WTC11 (cell line): Measurements from ENCODE around the gene COL20A1. TPM values are rescaled to one million over a fixed set of nuclear protein-coding genes. Genes with fewer than 3 reads are reported as not detected.

Source experiments
- ATAC-seq: fragments of 200-7000 bp; cut with Tn5 transposase; 2 replicates; pipeline ENCODE4 v1.10.0; 2021; ENCODE audit warnings: mild to moderate bottlenecking, moderate library complexity
- CTCF ChIA-PET: fragments of 300-600 bp; sonication (Branson Sonifier 250); formaldehyde crosslinking; loops from one replicate; lab custom pipeline; 2021; ENCODE audit warnings: antibody characterized with exemption; lab: Charles Lee
- POLR2A ChIA-PET: fragments of 350-600 bp; sonication (Branson Sonifier 250); formaldehyde crosslinking; loops from one replicate; lab custom pipeline; 2021; ENCODE audit warnings: antibody characterized with exemption; lab: Charles Lee
- DNase-seq: peaks from one replicate; pipeline ENCODE4 v3.0.0; 2021; ENCODE audit warnings: low spot score
- H3K27ac Mint-ChIP-seq: 2 replicates; pipeline ENCODE4 v1.8.0; 2021; ENCODE audit warnings: mixed read lengths
- H3K27me3 Mint-ChIP-seq: 2 replicates; pipeline ENCODE4 v1.8.0; 2021; ENCODE audit warnings: low read depth, mild to moderate bottlenecking, moderate library complexity, mixed read lengths
- H3K36me3 Mint-ChIP-seq: 2 replicates; pipeline ENCODE4 v1.8.0; 2021; ENCODE audit warnings: mixed read lengths
- H3K4me1 Mint-ChIP-seq: 2 replicates; pipeline ENCODE4 v1.8.0; 2022; ENCODE audit warnings: mixed read lengths
- H3K4me3 Mint-ChIP-seq: 2 replicates; pipeline ENCODE4 v1.8.0; 2021; ENCODE audit warnings: mild to moderate bottlenecking, moderate library complexity, mixed read lengths
- H3K9me3 Mint-ChIP-seq: 2 replicates; pipeline ENCODE4 v1.8.0; 2021; ENCODE audit warnings: mixed read lengths
- ATF1 ChIP-seq: sonication (generic); formaldehyde crosslinking; IDR thresholded peaks from 2 replicates; pipeline ENCODE4 v1.8.1; 2023; ENCODE audit warnings: mild to moderate bottlenecking, moderate library complexity, missing genetic modification reagents
- ATF6 ChIP-seq: sonication (generic); formaldehyde crosslinking; IDR thresholded peaks from 2 replicates; pipeline ENCODE4 v1.8.1; 2023; ENCODE audit warnings: mild to moderate bottlenecking, missing genetic modification reagents
- CTCF ChIP-seq: fragments of 200-600 bp; IDR thresholded peaks from 2 replicates; pipeline ENCODE4 v1.8.0; 2022; ENCODE audit warnings: antibody characterized with exemption
- E2F5 ChIP-seq: sonication (generic); formaldehyde crosslinking; IDR thresholded peaks from 2 replicates; pipeline ENCODE4 v1.8.1; 2022; ENCODE audit warnings: mild to moderate bottlenecking, moderate library complexity, missing genetic modification reagents
- ETV6 ChIP-seq: sonication (generic); formaldehyde crosslinking; IDR thresholded peaks from 2 replicates; pipeline ENCODE4 v1.8.1; 2022; ENCODE audit warnings: mild to moderate bottlenecking, missing genetic modification reagents
- FOXJ3 ChIP-seq: sonication (generic); formaldehyde crosslinking; IDR thresholded peaks from 2 replicates; pipeline ENCODE4 v1.9.0; 2021; ENCODE audit warnings: missing genetic modification reagents, mild to moderate bottlenecking, borderline replicate concordance
- GTF2I ChIP-seq: fragments of 250-450 bp; sonication (Bioruptor Pico); conservative IDR thresholded peaks from 2 replicates; pipeline ENCODE4 v1.4.0; 2021; ENCODE audit warnings: mild to moderate bottlenecking
- HMGXB4 ChIP-seq: sonication (generic); formaldehyde crosslinking; IDR thresholded peaks from 2 replicates; pipeline ENCODE4 v1.8.1; 2023; ENCODE audit warnings: mild to moderate bottlenecking, moderate library complexity, missing genetic modification reagents
- NFATC4 ChIP-seq: fragments of 250-450 bp; sonication (Bioruptor Pico); IDR thresholded peaks from 2 replicates; pipeline ENCODE4 v1.9.0; 2021; ENCODE audit warnings: mild to moderate bottlenecking
- RELA ChIP-seq: sonication (generic); formaldehyde crosslinking; IDR thresholded peaks from 2 replicates; pipeline ENCODE4 v1.8.1; 2022; ENCODE audit warnings: missing genetic modification reagents, mild to moderate bottlenecking, borderline replicate concordance
- SMAD3 ChIP-seq: sonication (generic); formaldehyde crosslinking; IDR thresholded peaks from 2 replicates; pipeline ENCODE4 v1.8.0; 2022; ENCODE audit warnings: missing genetic modification reagents, mild to moderate bottlenecking, borderline replicate concordance
- TCF7 ChIP-seq: sonication (generic); formaldehyde crosslinking; IDR thresholded peaks from 2 replicates; pipeline ENCODE4 v1.8.0; 2022; ENCODE audit warnings: mild to moderate bottlenecking, low read depth, missing genetic modification reagents, moderate library complexity
- USF2 ChIP-seq: sonication (generic); formaldehyde crosslinking; IDR thresholded peaks from 2 replicates; pipeline ENCODE4 v1.8.1; 2023; ENCODE audit warnings: mild to moderate bottlenecking, missing genetic modification reagents, moderate library complexity
- ZNF138 ChIP-seq: sonication (generic); formaldehyde crosslinking; conservative IDR thresholded peaks from 2 replicates; pipeline ENCODE4 v1.8.1; 2022; ENCODE audit warnings: mild to moderate bottlenecking, moderate library complexity, missing genetic modification reagents
- ZNF219 ChIP-seq: sonication (generic); formaldehyde crosslinking; IDR thresholded peaks from 2 replicates; pipeline ENCODE4 v1.8.0; 2023; ENCODE audit warnings: missing genetic modification reagents, mild to moderate bottlenecking, borderline replicate concordance
- ZNF317 ChIP-seq: sonication (generic); formaldehyde crosslinking; IDR thresholded peaks from 2 replicates; pipeline ENCODE4 v1.8.1; 2023; ENCODE audit warnings: low read depth, mild to moderate bottlenecking, moderate library complexity, missing genetic modification reagents, borderline replicate concordance
- ZNF416 ChIP-seq: fragments of 250-450 bp; sonication (Bioruptor Pico); IDR thresholded peaks from 2 replicates; pipeline ENCODE4 v1.9.0; 2021; ENCODE audit warnings: mild to moderate bottlenecking, inconsistent platforms
- total RNA-seq: library from RNA; stranded (reverse); gene quantifications from 3 replicates; pipeline ENCODE4 v1.2.3, GENCODE V29; 2021
- TF ChIP-seq, protein P1 (sequence below): sonication (generic); formaldehyde crosslinking; conservative IDR thresholded peaks from 2 replicates; pipeline ENCODE4 v1.8.1; 2023; ENCODE audit warnings: mild to moderate bottlenecking, low read depth, missing genetic modification reagents, moderate library complexity

The COL20A1 gene
- total RNA-seq, 1 experiment from 2014 or later: 1.3 TPM

DNA sequence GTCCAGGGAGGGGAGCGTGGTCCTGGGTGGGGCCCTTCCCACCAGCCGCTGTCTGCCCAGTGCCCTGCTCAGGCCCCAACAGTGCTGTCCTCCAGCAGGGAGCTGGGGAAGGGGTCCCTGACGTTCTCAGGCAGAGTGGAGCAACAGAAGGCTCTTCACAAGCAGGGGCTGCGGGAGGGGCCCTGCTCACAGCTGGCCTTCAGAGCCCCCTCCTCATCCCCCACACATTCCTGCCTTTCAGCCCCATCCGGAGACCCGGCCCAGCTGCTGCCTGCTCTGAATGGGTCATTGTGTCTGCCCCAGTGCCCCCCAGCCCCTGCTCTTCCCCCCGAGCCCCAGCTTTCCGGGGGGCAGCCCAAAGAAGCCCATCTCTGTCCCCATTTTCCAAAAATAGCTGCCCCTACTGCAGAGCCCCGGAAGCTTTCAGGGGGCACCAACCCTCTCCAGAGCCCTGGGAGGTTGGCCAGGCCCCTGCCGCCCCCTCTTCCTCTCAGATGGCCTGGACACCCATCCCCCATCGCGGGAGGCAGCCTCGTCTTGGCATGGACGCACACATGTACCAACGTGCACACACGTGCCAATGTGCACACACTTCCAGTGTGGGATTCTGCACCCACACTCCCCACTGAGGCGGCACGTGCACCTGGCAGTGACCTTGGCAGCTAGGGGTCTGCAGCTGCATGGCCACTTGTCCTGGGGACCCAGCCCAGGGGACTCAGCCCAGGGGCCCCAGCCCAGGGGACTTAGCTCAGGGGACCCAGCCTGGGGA, 3.7 kb downstream of the COL20A1 start:
- H3K27ac Mint-ChIP-seq: no peak overlapping the region
- POLR2A ChIA-PET: no interaction called here
- TF ChIP-seq ZNF219 (CRISPR knock-in tag) (no peak), ZNF138 (CRISPR knock-in tag) (no peak), ZNF416 (CRISPR knock-in tag) (no peak), RELA (CRISPR knock-in tag) (no peak), USF2 (CRISPR knock-in tag) (no peak), GTF2I (CRISPR knock-in tag) (no peak), SMAD3 (CRISPR knock-in tag) (no peak), ZNF317 (CRISPR knock-in tag) (no peak), E2F5 (CRISPR knock-in tag) (no peak), ATF6 (no peak), ATF1 (CRISPR knock-in tag) (no peak), FOXJ3 (CRISPR knock-in tag) (no peak), HMGXB4 (no peak), ETV6 (CRISPR knock-in tag) (no peak), CTCF (no peak), TCF7 (no peak), NFATC4 (CRISPR knock-in tag) (no peak)
- TF ChIP-seq, protein P1, sequence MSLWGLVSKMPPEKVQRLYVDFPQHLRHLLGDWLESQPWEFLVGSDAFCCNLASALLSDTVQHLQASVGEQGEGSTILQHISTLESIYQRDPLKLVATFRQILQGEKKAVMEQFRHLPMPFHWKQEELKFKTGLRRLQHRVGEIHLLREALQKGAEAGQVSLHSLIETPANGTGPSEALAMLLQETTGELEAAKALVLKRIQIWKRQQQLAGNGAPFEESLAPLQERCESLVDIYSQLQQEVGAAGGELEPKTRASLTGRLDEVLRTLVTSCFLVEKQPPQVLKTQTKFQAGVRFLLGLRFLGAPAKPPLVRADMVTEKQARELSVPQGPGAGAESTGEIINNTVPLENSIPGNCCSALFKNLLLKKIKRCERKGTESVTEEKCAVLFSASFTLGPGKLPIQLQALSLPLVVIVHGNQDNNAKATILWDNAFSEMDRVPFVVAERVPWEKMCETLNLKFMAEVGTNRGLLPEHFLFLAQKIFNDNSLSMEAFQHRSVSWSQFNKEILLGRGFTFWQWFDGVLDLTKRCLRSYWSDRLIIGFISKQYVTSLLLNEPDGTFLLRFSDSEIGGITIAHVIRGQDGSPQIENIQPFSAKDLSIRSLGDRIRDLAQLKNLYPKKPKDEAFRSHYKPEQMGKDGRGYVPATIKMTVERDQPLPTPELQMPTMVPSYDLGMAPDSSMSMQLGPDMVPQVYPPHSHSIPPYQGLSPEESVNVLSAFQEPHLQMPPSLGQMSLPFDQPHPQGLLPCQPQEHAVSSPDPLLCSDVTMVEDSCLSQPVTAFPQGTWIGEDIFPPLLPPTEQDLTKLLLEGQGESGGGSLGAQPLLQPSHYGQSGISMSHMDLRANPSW (CRISPR knock-in tag): no peak
- TF ChIP-seq, all 79 proteins: peak for 0
- CTCF ChIA-PET: interaction anchor here (1.0 to 8.1 kb wide), 11 partner anchors 13 to 200 kb away, joined by 3 to 79 read pairs (median 7); no protein-coding TSS in a partner anchor
- no peak for ATAC-seq
- no peak for DNase-seq
- H3K27me3 Mint-ChIP-seq: peaks cover 12% of the 10 kb centered on the region
- H3K9me3 Mint-ChIP-seq: peaks cover 8% of the 10 kb centered on the region
- peaks cover 16% of the 10 kb centered on the region for H3K4me1 Mint-ChIP-seq
- H3K36me3 Mint-ChIP-seq: no peaks in the 10 kb centered on the region
- H3K4me3 Mint-ChIP-seq: no peak overlapping the region
